Fibroblast of villous mesenchyme (primary cell): Measurements from ENCODE around the gene MAP7. TPM values are rescaled to one million over a fixed set of nuclear protein-coding genes. Genes with fewer than 3 reads are reported as not detected.

Experiments
- DNase-seq: peaks from one replicate; pipeline ENCODE4 v3.0.0-alpha.2; 2010; ENCODE audit warnings: low read depth
- H3K4me3 ChIP-seq: 2 replicates; pipeline ENCODE4 v1.5.1; 2011; ENCODE audit warnings: low read depth, mild to moderate bottlenecking, low read length
- CTCF ChIP-seq: IDR thresholded peaks from 2 replicates; pipeline ENCODE4 v1.5.1; 2012; ENCODE audit warnings: low read depth, mild to moderate bottlenecking, low read length; ENCODE audit not compliant: insufficient read depth
- total RNA-seq: library from RNA; depleted of rRNA; stranded (reverse); fragments of >200 nt; gene quantifications from 2 replicates; pipeline ENCODE4 v1.2.3, GENCODE V29; 2012

The MAP7 gene
- total RNA-seq, 1 donor, result 1.3 TPM

- no peak for TF ChIP-seq CTCF
- DNase-seq, result no peak
- H3K4me3 ChIP-seq, result no peak overlapping the region
These were observed 120.8 kb downstream of the MAP7 start for GRCh38 chr6:136429264-136430065.

GRCh38 chr6:136427378-136427717, 122.9 kb downstream of the MAP7 start:
- no peak for DNase-seq
- H3K4me3 ChIP-seq, result no peak overlapping the region
- no peak for TF ChIP-seq CTCF

- H3K4me3 ChIP-seq, result no peak overlapping the region
- DNase-seq, result no peak
- TF ChIP-seq CTCF, result no peak
These were observed 123.4 kb downstream of the MAP7 start for GRCh38 chr6:136426627-136427377.

GRCh38 chr6:136425793-136426192, 124.4 kb downstream of the MAP7 start:
- no peak for DNase-seq
- no peak for TF ChIP-seq CTCF

GRCh38 chr6:136424901-136425300, 125.3 kb downstream of the MAP7 start:
- no peak for TF ChIP-seq CTCF
- no peak overlapping the region for H3K4me3 ChIP-seq
- DNase-seq, result no peak

More at GRCh38 chr6:136425793-136426192, 124.4 kb downstream of the MAP7 start:
- H3K4me3 ChIP-seq, result no peak overlapping the region

- no peak for DNase-seq
- H3K4me3 ChIP-seq, result no peak overlapping the region
- TF ChIP-seq CTCF, result no peak
These were observed 125.8 kb downstream of the MAP7 start for GRCh38 chr6:136424450-136424849.
